ENCODE measurements around the gene AFF2.

DNA sequence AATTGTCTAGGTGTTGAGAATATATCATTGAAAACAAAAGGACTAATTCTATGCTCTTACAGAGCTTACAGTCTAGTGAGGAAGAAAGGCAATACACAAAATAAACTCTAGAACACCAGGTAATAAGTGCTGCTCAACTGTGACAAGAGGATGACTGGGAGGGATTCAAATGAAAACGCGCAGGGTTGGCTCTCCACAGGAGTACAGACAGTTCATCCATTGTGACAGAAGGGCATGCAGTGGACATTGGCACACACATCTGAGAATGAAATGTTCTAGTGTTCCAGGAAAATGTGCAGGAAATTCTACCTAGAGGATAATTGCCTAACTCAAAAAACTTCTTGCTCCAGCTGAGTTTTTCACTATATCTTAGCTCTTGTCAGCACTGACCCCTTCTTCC is 512.7 kb downstream of the AFF2 start:
- no peak for TF ChIP-seq POLR2AphosphoS5 (IDR thresholded peaks at IDR 0.05)
- TF ChIP-seq, protein P1, sequence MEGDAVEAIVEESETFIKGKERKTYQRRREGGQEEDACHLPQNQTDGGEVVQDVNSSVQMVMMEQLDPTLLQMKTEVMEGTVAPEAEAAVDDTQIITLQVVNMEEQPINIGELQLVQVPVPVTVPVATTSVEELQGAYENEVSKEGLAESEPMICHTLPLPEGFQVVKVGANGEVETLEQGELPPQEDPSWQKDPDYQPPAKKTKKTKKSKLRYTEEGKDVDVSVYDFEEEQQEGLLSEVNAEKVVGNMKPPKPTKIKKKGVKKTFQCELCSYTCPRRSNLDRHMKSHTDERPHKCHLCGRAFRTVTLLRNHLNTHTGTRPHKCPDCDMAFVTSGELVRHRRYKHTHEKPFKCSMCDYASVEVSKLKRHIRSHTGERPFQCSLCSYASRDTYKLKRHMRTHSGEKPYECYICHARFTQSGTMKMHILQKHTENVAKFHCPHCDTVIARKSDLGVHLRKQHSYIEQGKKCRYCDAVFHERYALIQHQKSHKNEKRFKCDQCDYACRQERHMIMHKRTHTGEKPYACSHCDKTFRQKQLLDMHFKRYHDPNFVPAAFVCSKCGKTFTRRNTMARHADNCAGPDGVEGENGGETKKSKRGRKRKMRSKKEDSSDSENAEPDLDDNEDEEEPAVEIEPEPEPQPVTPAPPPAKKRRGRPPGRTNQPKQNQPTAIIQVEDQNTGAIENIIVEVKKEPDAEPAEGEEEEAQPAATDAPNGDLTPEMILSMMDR (IDR thresholded peaks at IDR 0.05): no peak
- TF ChIP-seq POLR2A (IDR thresholded peaks at IDR 0.05): no peak
